A549 (cell line): Measurements from ENCODE around the gene KCNMA1. TPM values are rescaled to one million over a fixed set of nuclear protein-coding genes. Genes with fewer than 3 reads are reported as not detected.
A peak's percentile ranks its signal among the peaks of the same experiment; 100 is the strongest.

ENCODE experiments used
- ATAC-seq, 2 experiments: fragments of 200-7000 bp in 1 of 2; fragments of >200 bp in 1 of 2; cut with Nextera tagmentation in 1 of 2; cut with Tn5 transposase in 1 of 2; 3 replicates each; pipeline versions ENCODE4 v1.8.0 to v1.9.1; 2018 to 2020; ENCODE audit warnings: mild to moderate bottlenecking in 1 of 2, moderate library complexity in 1 of 2
- CTCF ChIA-PET: fragments of 300-600 bp; sonication (Branson Sonifier 250); formaldehyde crosslinking; extraction: SDS; loops from one replicate; lab custom pipeline; 2021; ENCODE audit warnings: antibody characterized with exemption, inconsistent platforms; lab: Yijun Ruan, JAX
- POLR2A ChIA-PET: fragments of 350-600 bp; formaldehyde crosslinking; extraction: SDS; loops from one replicate; lab custom pipeline; 2021; ENCODE audit warnings: antibody characterized with exemption, inconsistent platforms; lab: Yijun Ruan, JAX
- DNase-seq, 2 experiments: peaks; one replicate each; pipeline versions ENCODE4 v3.0.0 to v3.0.0-alpha.2; 2011 to 2016; ENCODE audit warnings: low read depth in 1 of 2, low spot score in 1 of 2
- FAIRE-seq: peaks from 2 replicates; lab custom pipeline; 2011; peaks lifted over from hg19 to GRCh38; lab: Jason Lieb, UNC
- H3K27ac ChIP-seq, 2 experiments: fragments of >200 bp; sonication (Bioruptor Twin); formaldehyde crosslinking; 3 replicates each; pipeline ENCODE4 v1.5.1; 2016 to 2017
- H3K4me1 ChIP-seq: fragments of >200 bp; sonication (Bioruptor Twin); formaldehyde crosslinking; 3 replicates; pipeline ENCODE4 v1.6.1; 2016
- H3K4me2 ChIP-seq: fragments of >200 bp; sonication (Bioruptor Twin); formaldehyde crosslinking; 3 replicates; pipeline ENCODE4 v1.6.1; 2016
- H3K4me3 ChIP-seq: fragments of >200 bp; sonication (Bioruptor Twin); formaldehyde crosslinking; 3 replicates; pipeline ENCODE4 v1.5.1; 2016
- H3K9me3 ChIP-seq: fragments of >200 bp; sonication (Bioruptor Twin); formaldehyde crosslinking; 3 replicates; pipeline ENCODE4 v1.6.1; 2016
- ESRRA ChIP-seq: fragments of 150-350 bp; IDR thresholded peaks from 2 replicates; pipeline ENCODE4 v1.6.1; 2014; ENCODE audit warnings: mild to moderate bottlenecking, low read length, borderline replicate concordance
- FOSB ChIP-seq: fragments of 250-450 bp; sonication (Bioruptor Pico); IDR thresholded peaks from 2 replicates; pipeline ENCODE4 v1.5.0; 2020; ENCODE audit warnings: mild to moderate bottlenecking, moderate library complexity
- FOSL2 ChIP-seq, 2 experiments: fragments of 450-650 bp in 1 of 2; fragments of >200 bp in 1 of 2; sonication (Bioruptor Twin) in 1 of 2; formaldehyde crosslinking; IDR thresholded peaks; 2 replicates each; pipeline versions ENCODE4 v1.5.0 to v1.6.1; 2016 to 2020; ENCODE audit warnings: mild to moderate bottlenecking in 1 of 2, moderate library complexity in 1 of 2
- NR3C1 ChIP-seq: fragments of >200 bp; sonication (Bioruptor Twin); formaldehyde crosslinking; IDR thresholded peaks from 3 replicates; pipeline ENCODE4 v1.6.1; 2017
- POLR2A ChIP-seq: IDR thresholded peaks from 2 replicates; pipeline ENCODE4 v1.6.1; 2012; ENCODE audit warnings: mild to moderate bottlenecking, low read length
- SMC3 ChIP-seq: fragments of >200 bp; sonication (Bioruptor Twin); formaldehyde crosslinking; IDR thresholded peaks from 3 replicates; pipeline ENCODE4 v1.6.1; 2018; ENCODE audit warnings: inconsistent platforms
- SREBF2 ChIP-seq: fragments of 450-650 bp; IDR thresholded peaks from 2 replicates; pipeline ENCODE4 v1.6.1; 2014; ENCODE audit warnings: mild to moderate bottlenecking, moderate library complexity
- TFCP2L1 ChIP-seq: fragments of 250-450 bp; sonication (Bioruptor Pico); IDR thresholded peaks from 2 replicates; pipeline ENCODE4 v1.5.0; 2021; ENCODE audit warnings: mild to moderate bottlenecking
- ZNF302 ChIP-seq: fragments of 250-450 bp; sonication (Bioruptor Pico); IDR thresholded peaks from 2 replicates; pipeline ENCODE4 v1.9.0; 2021; ENCODE audit warnings: inconsistent platforms, mild to moderate bottlenecking, moderate library complexity
- whole genome bisulfite sequencing: methylation state at CpG from one replicate; pipeline ENCODE4 v1.1.6; 2017; ENCODE audit errors: missing lambda C conversion rate; 5-methylcytosine and 5-hydroxymethylcytosine counted together
- polyA plus RNA-seq, 4 experiments: library from polyadenylated mRNA; depleted of rRNA in 3 of 4; stranded (reverse); fragments of >200 nt; fragmentation: RNase III in 1 of 4; extraction: RNeasy Plus Mini Kit Qiagen cat#74134 plus additional on column Dnase treatment in 1 of 4; gene quantifications; 2 replicates in 3 of 4; 3 replicates in 1 of 4; pipeline ENCODE4 v1.2.3, GENCODE V29; 2011 to 2017
- TF ChIP-seq, protein P1 (sequence below): fragments of 250-450 bp; sonication (Bioruptor Pico); IDR thresholded peaks from 2 replicates; pipeline ENCODE4 v1.5.0; 2021; ENCODE audit warnings: mild to moderate bottlenecking, moderate library complexity, borderline replicate concordance
- TF ChIP-seq, protein P2 (sequence below): fragments of >200 bp; sonication (Bioruptor Twin); formaldehyde crosslinking; IDR thresholded peaks from 2 replicates; pipeline ENCODE4 v1.6.1; 2016
- TF ChIP-seq, protein P3 (sequence below): fragments of >200 bp; sonication (Bioruptor Twin); formaldehyde crosslinking; IDR thresholded peaks from 3 replicates; pipeline ENCODE4 v1.6.1; 2016
- TF ChIP-seq, protein P4 (sequence below): fragments of >200 bp; sonication (Bioruptor Twin); formaldehyde crosslinking; IDR thresholded peaks from 3 replicates; pipeline ENCODE4 v1.5.1; 2016
- TF ChIP-seq, protein P5 (sequence below): fragments of 200-600 bp; sonication (generic); IDR thresholded peaks from 2 replicates; pipeline ENCODE4 v1.6.1; 2016; ENCODE audit warnings: antibody characterized with exemption, mild to moderate bottlenecking, moderate library complexity
- TF ChIP-seq, protein P6 (sequence below): IDR thresholded peaks from 2 replicates; pipeline ENCODE4 v1.6.1; 2012
- TF ChIP-seq, protein P7 (sequence below): IDR thresholded peaks from 2 replicates; pipeline ENCODE4 v1.6.1; 2012; ENCODE audit warnings: low read depth, borderline replicate concordance

KCNMA1 gene
- polyA plus RNA-seq, 2 of the 4 experiments (the other 2 are of a cell fraction), result 14.9 to 30.6 TPM

DNA sequence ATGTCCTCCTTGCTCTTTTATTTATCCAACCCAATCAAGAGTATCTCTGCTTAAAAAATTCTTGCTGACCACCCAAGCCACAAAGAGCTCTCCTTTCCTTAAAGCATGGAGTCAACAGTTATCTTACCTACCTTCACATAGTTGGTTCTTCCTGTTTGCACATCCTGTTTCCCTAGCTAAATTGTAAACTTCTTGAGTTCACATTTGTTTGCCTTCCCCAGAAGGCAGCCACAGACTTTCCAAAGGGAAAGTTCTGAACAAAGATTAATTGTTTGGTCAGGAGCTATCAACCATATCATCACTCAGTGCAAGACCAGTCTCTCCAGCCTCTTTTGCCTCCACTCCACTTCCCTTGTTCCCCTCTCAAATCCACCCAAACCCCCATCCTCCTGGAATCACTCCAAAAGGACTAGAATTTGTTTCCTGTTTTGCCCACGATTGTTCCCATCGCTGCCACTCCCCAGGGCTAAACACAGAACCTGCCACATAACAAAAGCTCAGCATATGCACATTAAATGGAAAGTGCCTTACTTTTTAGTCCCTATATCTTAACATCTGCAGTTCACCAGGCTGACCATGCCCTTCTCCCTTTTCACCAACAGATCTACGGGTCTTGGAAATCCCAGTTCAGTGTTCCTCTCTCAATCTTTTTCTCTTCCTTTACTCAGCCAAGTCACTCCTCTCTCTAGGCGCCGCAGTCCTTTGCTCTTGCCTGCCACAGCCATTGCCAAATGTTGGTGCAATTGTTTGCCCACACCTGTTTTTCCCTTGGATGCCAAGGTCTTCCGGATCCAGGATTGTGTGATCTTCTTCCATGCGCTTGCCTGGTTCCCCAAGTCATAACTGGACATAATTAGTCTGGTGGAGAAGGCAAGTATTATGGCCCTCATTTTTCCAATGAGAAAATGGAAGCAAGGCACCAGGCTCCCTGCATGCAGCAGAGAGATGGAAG is 265.5 kb downstream of the KCNMA1 start:
- Histone ChIP-seq H3K9me3 (peaks cover 7% of the 10 kb centered on the region; the same call in 1 of the 3 replicates), H3K4me3 (no peak overlapping the region), H3K27ac (peak overlapping the region in 1 of 2 experiments; percentile 25; a peak in 2 of 6 replicates), H3K4me1 (peaks cover 15% of the 10 kb centered on the region; the same call in 2 of the 3 replicates), H3K4me2 (peak overlapping the region; percentile 23; the same call in 2 of the 3 replicates)
- ChIA-PET POLR2A (no interaction called here), CTCF (interaction anchor here (1.0 to 2.2 kb wide), 7 partner anchors 9 to 269 kb away, joined by 3 to 9 read pairs (median 5); no protein-coding TSS in a partner anchor)
- WGBS, result 68% methylated on average over 7 of the region's 7 CpGs
- peak in 1 of 2 experiments; percentile 44; a peak in 3 of 6 replicates for ATAC-seq
- TF ChIP-seq ZNF302 (no peak), FOSL2 (IDR thresholded peaks at IDR 0.05) (no peak), FOSL2 (CRISPR knock-in tag; IDR thresholded peaks at IDR 0.05) (no peak), SMC3 (no peak), TFCP2L1 (CRISPR knock-in tag) (no peak), POLR2A (no peak), ESRRA (no peak), NR3C1 (no peak), SREBF2 (no peak), FOSB (CRISPR knock-in tag) (no peak)
- TF ChIP-seq, protein P1, sequence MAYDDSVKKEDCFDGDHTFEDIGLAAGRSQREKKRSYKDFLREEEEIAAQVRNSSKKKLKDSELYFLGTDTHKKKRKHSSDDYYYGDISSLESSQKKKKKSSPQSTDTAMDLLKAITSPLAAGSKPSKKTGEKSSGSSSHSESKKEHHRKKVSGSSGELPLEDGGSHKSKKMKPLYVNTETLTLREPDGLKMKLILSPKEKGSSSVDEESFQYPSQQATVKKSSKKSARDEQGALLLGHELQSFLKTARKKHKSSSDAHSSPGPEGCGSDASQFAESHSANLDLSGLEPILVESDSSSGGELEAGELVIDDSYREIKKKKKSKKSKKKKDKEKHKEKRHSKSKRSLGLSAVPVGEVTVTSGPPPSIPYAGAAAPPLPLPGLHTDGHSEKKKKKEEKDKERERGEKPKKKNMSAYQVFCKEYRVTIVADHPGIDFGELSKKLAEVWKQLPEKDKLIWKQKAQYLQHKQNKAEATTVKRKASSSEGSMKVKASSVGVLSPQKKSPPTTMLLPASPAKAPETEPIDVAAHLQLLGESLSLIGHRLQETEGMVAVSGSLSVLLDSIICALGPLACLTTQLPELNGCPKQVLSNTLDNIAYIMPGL (CRISPR knock-in tag), result no peak
- TF ChIP-seq, protein P2, sequence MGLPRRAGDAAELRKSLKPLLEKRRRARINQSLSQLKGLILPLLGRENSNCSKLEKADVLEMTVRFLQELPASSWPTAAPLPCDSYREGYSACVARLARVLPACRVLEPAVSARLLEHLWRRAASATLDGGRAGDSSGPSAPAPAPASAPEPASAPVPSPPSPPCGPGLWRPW, result no peak
- TF ChIP-seq, protein P3, sequence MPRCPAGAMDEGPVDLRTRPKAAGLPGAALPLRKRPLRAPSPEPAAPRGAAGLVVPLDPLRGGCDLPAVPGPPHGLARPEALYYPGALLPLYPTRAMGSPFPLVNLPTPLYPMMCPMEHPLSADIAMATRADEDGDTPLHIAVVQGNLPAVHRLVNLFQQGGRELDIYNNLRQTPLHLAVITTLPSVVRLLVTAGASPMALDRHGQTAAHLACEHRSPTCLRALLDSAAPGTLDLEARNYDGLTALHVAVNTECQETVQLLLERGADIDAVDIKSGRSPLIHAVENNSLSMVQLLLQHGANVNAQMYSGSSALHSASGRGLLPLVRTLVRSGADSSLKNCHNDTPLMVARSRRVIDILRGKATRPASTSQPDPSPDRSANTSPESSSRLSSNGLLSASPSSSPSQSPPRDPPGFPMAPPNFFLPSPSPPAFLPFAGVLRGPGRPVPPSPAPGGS, result no peak
- TF ChIP-seq, protein P4, sequence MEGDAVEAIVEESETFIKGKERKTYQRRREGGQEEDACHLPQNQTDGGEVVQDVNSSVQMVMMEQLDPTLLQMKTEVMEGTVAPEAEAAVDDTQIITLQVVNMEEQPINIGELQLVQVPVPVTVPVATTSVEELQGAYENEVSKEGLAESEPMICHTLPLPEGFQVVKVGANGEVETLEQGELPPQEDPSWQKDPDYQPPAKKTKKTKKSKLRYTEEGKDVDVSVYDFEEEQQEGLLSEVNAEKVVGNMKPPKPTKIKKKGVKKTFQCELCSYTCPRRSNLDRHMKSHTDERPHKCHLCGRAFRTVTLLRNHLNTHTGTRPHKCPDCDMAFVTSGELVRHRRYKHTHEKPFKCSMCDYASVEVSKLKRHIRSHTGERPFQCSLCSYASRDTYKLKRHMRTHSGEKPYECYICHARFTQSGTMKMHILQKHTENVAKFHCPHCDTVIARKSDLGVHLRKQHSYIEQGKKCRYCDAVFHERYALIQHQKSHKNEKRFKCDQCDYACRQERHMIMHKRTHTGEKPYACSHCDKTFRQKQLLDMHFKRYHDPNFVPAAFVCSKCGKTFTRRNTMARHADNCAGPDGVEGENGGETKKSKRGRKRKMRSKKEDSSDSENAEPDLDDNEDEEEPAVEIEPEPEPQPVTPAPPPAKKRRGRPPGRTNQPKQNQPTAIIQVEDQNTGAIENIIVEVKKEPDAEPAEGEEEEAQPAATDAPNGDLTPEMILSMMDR, result no peak
- TF ChIP-seq, protein P5, sequence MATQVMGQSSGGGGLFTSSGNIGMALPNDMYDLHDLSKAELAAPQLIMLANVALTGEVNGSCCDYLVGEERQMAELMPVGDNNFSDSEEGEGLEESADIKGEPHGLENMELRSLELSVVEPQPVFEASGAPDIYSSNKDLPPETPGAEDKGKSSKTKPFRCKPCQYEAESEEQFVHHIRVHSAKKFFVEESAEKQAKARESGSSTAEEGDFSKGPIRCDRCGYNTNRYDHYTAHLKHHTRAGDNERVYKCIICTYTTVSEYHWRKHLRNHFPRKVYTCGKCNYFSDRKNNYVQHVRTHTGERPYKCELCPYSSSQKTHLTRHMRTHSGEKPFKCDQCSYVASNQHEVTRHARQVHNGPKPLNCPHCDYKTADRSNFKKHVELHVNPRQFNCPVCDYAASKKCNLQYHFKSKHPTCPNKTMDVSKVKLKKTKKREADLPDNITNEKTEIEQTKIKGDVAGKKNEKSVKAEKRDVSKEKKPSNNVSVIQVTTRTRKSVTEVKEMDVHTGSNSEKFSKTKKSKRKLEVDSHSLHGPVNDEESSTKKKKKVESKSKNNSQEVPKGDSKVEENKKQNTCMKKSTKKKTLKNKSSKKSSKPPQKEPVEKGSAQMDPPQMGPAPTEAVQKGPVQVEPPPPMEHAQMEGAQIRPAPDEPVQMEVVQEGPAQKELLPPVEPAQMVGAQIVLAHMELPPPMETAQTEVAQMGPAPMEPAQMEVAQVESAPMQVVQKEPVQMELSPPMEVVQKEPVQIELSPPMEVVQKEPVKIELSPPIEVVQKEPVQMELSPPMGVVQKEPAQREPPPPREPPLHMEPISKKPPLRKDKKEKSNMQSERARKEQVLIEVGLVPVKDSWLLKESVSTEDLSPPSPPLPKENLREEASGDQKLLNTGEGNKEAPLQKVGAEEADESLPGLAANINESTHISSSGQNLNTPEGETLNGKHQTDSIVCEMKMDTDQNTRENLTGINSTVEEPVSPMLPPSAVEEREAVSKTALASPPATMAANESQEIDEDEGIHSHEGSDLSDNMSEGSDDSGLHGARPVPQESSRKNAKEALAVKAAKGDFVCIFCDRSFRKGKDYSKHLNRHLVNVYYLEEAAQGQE, result no peak
- TF ChIP-seq, protein P6, sequence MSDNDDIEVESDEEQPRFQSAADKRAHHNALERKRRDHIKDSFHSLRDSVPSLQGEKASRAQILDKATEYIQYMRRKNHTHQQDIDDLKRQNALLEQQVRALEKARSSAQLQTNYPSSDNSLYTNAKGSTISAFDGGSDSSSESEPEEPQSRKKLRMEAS, result no peak
- TF ChIP-seq, protein P7, sequence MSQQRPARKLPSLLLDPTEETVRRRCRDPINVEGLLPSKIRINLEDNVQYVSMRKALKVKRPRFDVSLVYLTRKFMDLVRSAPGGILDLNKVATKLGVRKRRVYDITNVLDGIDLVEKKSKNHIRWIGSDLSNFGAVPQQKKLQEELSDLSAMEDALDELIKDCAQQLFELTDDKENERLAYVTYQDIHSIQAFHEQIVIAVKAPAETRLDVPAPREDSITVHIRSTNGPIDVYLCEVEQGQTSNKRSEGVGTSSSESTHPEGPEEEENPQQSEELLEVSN, result no peak
- FAIRE-seq, result no peak
- DNase-seq, result peak in 1 of 2 experiments; percentile 43
